HG02759 (cell line): ENCODE measurements around the gene NELFA.

ENCODE experiments used
- ATAC-seq: cut with Tn5 transposase; IDR thresholded peaks from one replicate; pipeline ENCODE4 v1.9.1; 2021; ENCODE audit warnings: mild to moderate bottlenecking, moderate library complexity; ENCODE audit not compliant: unreplicated experiment

The NELFA gene

DNA sequence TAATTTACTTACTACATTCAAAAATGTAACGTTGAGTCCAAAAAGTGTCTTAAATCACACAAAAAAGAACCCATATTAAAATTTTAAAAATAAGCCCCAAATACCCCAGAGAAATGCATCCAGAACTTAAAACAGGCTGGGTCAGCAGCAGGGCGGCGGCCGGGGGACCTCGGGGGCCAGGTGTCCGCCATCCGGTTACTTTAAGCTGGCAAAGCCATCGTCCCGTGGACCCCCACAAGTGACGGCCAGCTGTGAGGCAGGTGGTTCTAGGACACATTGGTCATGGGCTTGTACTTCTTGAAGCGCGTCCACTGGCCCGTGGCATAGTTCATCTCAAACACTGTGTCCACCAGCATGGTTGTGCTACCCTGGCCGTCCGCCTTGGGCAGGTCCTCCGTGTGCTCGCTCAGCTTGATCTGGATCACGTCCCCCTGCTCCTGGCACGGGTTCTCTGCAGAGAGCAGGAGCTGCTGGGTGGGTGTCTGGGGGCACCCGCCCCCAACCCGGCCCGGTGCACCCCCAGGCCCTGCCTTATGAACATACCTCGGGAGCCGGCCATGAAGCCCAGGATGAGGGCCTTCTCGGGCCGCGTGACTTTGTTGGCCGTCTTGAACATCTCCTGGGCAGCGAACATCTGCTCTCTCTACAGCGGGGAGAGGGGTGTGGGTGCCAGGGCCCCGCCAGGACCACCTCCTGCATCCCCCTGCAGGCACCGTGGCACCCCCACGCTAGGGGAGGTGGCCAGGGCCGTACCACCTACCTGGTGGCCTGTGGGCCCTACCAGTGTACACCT lies 25.5 kb downstream of the NELFA start:
- ATAC-seq = no peak

GRCh38 chr4:1982124-1983052 lies 26.4 kb downstream of the NELFA start:
- no peak for ATAC-seq

DNA sequence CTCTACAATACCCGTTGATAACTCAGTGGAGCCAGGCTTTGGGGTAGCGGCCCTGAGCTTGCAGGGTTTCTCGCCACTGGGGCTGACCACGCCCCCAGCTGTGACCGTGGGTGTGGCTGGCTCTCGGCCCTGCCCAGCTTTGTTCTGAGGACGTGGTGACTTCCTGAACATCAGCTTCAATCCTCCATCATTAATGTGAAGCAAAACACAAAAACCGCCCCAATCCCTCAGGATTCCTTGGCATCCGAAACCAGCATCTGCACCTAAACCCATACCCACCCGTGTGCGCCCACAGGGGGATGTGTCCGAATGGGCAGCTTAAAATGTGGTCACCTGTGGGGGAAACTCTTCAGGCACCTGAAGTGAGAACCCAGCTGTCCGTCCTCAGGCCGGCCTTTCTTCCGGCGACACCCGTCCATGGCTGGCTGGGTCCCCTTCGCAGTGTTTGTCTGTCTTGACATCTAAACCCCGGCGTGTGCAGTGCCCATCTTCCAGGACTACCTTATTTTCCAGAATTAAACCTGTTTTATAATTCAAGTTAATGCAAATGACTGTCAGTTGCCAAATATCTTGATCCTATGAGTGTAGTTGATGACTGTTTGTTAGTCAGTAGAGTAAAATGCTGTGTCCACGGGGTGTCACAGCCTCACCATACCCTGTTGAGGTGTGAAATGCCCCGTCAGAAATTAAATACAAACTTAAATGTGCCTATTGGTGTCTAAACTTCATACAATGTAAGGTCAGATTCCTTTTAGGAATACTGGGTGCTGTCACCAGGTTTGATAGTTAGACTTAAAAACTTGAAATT lies 27.3 kb downstream of the NELFA start:
- ATAC-seq = no peak

DNA sequence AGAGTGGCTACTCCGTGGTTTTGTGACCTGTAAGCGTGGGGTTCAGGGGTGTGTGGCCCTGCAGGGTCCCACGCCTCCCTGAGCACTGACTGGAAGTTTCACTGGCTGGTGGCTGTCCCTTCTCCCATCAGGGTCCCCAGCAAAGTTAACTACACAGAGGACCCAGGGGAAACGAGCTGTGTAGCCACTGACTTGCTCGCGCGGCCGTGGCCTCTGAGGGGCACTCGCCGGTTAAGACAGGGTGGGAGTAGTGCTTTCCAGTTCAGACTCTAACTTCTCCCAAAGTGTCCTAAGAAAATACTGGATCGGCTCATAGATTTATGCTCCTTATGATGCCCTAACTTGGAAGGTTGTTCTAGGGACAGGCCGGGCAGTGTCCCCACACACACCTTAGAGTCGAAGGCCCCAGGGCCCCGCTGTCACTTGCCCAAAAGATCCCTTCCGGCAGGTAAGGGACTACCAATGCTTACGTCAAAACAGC lies 28.2 kb downstream of the NELFA start:
- ATAC-seq = no peak

DNA sequence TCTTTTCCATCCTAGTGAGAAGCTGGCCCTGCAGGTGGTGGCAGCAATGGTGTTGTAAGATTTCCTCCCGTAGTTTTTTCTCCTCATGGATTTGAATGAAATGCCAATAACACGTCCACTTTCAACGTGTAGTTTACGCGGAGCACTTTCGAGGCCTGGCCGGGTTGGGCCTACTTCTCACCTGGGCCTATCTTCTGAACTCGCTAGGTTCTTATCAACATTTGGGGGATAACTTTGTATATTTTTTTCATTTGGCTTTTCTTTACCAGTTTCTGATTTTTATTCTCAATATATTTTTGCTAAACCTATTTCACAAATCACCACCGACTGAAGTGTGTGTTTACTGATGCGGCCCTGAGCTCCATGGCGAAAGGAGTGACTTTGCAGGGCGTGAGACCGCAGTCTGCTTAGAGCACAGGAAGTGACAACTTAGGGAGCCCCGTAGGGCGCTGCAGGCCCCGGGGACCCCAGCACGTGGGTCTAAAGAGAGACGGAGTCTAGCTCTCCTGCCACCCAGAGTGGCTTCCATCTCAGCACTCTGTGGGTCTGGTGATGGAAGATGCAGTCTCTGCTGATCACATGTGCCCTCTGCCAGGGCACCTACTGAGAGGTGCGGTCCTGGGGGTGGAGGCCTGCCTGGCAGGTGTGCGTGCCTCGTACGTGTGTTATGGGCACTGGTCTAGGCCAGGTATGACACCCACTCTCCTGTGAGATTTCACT lies 29.1 kb downstream of the NELFA start:
- no peak for ATAC-seq

DNA sequence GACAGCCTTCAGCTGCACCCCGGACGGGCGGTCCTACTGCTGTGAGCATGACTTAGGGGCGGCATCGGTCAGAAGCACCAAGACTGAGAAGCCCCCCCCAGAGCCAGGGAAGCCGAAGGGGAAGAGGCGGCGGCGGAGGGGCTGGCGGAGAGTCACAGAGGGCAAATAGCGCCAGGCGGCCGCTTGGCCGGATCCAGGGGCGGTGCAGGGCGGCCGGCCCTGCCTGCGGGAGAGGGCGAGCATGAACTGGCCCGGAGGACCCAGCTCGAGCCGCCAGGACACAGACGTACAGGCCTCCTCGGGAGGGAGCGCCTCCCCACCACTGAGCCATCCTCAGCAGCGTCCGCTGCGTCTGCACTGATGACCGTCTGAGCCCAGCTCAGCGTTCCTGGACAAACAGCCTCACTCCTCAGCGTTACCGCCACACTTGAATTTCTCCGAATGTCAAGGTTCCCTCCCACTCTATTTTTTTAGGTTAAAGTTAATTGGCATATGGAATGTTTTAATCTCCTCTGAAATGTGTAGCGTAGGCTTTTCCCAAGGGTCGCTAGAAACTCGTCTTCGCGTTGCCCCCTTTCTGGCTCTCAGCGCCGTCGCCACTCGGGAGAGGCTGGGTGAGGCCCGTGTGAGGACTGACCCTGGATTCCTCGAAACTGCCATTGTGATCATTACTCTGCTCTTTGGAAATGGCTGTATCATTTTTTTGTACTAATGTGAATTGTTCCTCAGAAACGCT lies 29.9 kb downstream of the NELFA start:
- no peak for ATAC-seq

GRCh38 chr4:1978226-1978625 lies 30.5 kb downstream of the NELFA start:
- no peak for ATAC-seq

DNA sequence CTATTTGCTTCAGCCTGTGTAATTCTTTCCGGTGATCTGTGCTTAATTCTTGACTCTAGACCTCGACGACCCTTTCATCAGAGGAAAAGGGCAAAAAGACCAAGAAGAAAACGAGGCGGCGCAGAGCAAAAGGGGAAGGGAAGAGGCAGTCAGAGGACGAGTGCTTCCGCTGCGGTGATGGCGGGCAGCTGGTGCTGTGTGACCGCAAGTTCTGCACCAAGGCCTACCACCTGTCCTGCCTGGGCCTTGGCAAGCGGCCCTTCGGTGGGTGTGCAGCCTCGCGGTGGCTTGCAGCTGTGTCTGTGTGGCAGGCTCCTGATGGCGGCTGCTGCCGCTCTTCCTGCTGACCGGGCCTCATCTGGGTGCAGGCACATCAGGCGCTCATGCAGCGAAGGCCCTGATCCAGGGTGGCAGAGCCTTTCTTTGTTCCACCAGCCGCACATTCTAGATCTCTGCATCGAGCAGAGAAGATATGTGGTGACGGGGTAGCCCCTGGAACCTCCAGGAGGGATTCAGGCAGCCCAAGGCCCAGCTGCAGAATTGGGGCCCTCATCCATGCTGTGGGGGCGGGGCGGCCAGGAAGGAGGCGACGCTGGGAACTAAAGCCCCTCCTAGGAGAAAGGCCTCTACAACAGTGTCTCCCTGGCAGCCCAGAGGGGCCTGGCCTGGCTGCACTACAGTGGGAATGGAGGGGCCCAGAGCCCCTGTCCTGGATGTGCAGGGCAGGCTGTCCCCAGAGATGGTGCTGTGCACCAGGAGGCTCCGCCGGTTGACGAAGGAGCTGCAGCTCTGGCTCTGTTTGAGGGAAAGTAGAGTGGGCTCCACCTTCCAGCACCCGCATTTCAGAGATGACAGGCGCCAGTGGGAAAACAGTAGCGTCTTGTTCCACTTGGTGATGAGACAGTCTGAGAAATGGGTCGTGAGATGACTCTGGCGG lies 32.1 kb downstream of the NELFA start:
- no peak for ATAC-seq

GRCh38 chr4:1975880-1976279 lies 32.9 kb downstream of the NELFA start:
- no peak for ATAC-seq

DNA sequence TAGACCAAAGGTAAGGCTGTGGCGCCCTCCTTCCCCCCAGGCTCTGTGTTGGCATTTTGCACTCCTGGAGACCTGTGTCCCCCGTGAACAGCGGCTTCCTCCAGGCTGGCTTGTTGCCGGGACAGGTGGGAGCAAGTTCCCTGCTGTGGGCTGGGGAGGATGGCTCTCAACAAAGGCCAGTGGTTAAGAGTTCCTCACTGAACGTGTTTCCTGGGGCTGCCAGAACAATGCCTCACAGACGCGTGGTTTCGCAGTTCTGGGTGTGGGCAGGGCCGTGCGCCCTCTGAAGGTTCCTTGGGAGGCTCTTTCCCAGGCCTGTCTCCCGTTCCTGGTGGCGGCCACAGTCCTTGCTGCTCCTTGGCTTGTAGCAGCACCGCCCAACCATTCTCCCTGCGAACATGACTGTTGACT lies 33.4 kb downstream of the NELFA start:
- no peak for ATAC-seq

- ATAC-seq = no peak
Observed at GRCh38 chr4:1974840-1975239, 33.9 kb downstream of the NELFA start.

DNA sequence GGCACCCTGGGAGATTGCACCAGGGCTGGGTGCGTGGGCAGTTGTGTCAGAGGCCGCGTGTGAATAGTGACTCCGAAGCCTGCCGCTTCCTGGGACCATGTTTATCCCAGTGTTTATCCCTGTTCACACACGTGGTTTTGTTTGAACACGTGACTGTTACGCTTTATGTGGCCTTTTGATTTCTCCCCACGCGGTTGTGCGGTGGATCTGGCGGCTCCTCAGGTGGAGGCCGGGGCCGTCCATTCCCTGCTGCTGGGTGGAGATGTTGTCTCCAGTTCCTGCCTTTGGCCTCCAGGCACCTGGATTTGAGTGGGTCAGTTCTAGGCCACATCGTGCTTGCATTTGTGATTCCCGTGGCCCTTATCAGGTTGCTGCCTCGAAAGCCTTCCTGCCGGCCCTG lies 35.1 kb downstream of the NELFA start:
- no peak for ATAC-seq

GRCh38 chr4:1973218-1973617 lies 35.6 kb downstream of the NELFA start:
- ATAC-seq = no peak

DNA sequence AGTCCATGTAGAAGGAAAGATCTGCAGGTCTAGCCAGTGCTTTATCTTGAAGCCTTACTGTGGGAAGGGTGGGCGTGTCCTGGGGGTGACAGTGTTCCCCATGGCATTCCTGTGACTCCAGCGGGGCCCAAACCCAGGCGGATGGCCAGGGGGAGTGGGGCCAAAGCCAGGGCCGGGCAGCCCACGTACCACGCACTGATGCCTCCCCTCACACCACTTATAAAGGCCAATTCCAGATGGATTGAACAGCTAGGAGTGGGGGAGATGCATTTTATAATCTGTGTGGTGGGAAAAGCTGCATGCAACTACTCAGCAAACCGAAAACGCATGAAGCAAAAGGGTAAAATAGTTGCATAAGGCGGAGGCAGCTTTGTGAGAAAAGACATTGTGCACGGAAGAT lies 36.4 kb downstream of the NELFA start:
- no peak for ATAC-seq

DNA sequence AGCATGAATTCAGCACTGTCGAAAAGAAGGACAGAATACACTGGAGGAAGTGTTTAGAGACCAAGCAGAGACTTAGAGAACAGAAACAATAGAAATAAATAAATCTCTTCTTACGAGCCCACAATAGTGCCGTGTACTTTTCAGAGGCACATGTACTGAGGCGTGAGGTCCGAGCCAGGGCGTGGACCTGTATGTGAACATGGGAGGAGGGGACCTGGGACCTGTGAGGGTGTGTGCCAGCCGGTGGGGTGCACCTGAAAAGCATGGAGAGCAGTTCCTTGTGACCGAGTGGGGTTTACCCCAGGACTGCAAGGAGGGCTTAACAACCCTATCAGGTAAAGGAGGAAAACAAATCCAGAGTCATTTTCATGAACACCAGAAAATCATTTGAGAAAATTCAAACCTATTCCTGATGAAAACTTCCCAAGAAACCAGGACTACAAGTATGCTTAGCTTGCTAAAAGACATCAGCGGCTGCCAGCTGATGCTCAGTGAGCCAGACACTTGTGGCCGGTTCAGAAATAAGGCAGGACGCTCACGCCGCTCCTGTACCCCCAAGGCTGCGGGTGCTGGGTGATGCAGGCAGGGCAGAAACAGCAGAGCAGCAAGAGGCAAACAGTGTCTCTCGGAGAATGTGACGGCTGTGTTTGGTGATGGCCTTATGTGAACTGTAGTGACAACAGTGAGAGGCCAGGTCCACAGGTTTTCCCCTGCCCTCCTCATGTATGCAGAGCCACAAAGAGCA lies 37.1 kb downstream of the NELFA start:
- no peak for ATAC-seq

GRCh38 chr4:1970926-1971325 lies 37.8 kb downstream of the NELFA start:
- ATAC-seq = no peak

- ATAC-seq = no peak
Observed at GRCh38 chr4:1969928-1970723, 38.6 kb downstream of the NELFA start.
